OCI-LY7 (cell line): ENCODE results near the gene RAB22A.

Experiments used
- EZH2phosphoT487 ChIP-seq: fragments of 200-600 bp; sonication (generic); IDR thresholded peaks from 2 replicates; pipeline ENCODE4 v1.6.1; 2018; ENCODE audit warnings: low read depth, borderline replicate concordance, mild to moderate bottlenecking, mixed run types, antibody characterized with exemption, low read length, moderate library complexity, mixed read lengths
- TF ChIP-seq, protein P1 (sequence below): fragments of 200-600 bp; sonication (generic); conservative IDR thresholded peaks from 2 replicates; pipeline ENCODE4 v1.5.1; 2014; ENCODE audit warnings: mild to moderate bottlenecking, antibody characterized with exemption, low read length, moderate library complexity, mixed read lengths

DNA sequence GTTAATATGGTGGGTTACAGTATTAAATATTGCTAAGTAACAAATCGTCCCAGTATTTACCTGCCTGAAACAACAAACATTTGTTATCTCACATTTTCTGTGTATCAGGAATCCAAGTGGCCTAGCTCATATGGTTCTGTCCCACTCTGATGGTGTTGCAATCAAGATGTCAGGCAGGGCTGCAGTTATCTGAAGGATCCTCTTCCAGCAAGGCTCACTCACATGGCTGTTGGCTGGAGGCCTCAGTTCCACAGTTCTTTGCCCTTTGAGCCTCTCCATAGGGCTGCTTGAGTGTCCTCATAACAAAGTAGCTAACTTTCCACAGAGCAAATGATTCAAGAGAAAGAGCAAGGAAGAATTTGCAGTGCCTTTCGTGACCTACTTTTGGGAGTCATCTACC is 17.7 kb downstream of the RAB22A start:
- TF ChIP-seq, protein P1, sequence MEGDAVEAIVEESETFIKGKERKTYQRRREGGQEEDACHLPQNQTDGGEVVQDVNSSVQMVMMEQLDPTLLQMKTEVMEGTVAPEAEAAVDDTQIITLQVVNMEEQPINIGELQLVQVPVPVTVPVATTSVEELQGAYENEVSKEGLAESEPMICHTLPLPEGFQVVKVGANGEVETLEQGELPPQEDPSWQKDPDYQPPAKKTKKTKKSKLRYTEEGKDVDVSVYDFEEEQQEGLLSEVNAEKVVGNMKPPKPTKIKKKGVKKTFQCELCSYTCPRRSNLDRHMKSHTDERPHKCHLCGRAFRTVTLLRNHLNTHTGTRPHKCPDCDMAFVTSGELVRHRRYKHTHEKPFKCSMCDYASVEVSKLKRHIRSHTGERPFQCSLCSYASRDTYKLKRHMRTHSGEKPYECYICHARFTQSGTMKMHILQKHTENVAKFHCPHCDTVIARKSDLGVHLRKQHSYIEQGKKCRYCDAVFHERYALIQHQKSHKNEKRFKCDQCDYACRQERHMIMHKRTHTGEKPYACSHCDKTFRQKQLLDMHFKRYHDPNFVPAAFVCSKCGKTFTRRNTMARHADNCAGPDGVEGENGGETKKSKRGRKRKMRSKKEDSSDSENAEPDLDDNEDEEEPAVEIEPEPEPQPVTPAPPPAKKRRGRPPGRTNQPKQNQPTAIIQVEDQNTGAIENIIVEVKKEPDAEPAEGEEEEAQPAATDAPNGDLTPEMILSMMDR: no peak
- TF ChIP-seq EZH2phosphoT487: no peak
